HCT116 (cell line): ENCODE data around the gene UCK1. TPM values are rescaled to one million over a fixed set of nuclear protein-coding genes. Genes with fewer than 3 reads are reported as not detected.

ENCODE experiments used
- ATAC-seq: fragments of 200-7000 bp; cut with Tn5 transposase; 2 replicates; pipeline ENCODE4 v1.9.1; 2020; ENCODE audit warnings: mild to moderate bottlenecking, moderate library complexity
- BruUV-seq: library from RNA; stranded (reverse); fragments of 400-500 nt; replicated peaks from 2 replicates; lab custom pipeline; 2021; lab: Mats Ljungman, UMichigan
- CTCF ChIA-PET: fragments of 300-600 bp; sonication (Branson Sonifier 250); formaldehyde crosslinking; loops from one replicate; lab custom pipeline; 2021; ENCODE audit warnings: antibody characterized with exemption; lab: Charles Lee
- POLR2A ChIA-PET: fragments of 300-600, 350-600 bp; sonication (Branson Sonifier 250); formaldehyde crosslinking; loops from one replicate; lab custom pipeline; 2021; ENCODE audit warnings: antibody characterized with exemption; lab: Charles Lee
- RAD21 ChIA-PET, 2 experiments: fragments of 300-600 bp; sonication (Branson Sonifier 250); formaldehyde crosslinking; loops; one replicate each; lab custom pipeline; 2023; ENCODE audit warnings: low total read pairs in 2 of 2; ENCODE audit not compliant: uncharacterized antibody in 2 of 2, unreplicated experiment in 2 of 2, low non-redundant PET in 1 of 2; lab: Charles Lee
- DNase-seq: peaks from one replicate; pipeline ENCODE4 v3.0.0-alpha.2; 2010; ENCODE audit warnings: low read depth, low spot score
- H2AFZ ChIP-seq: fragments of 200-600 bp; shearing (Covaris generic), sonication (generic); 2 replicates; pipeline ENCODE4 v1.6.1; 2017; ENCODE audit warnings: low read depth, mixed run types, mixed read lengths, antibody characterized with exemption, low read length; ENCODE audit not compliant: poor library complexity, severe bottlenecking
- H3K27ac ChIP-seq: 2 replicates; pipeline ENCODE4 v1.5.1; 2012; ENCODE audit warnings: low read depth, low read length
- H3K27me3 ChIP-seq: fragments of 200-600 bp; sonication (generic); 2 replicates; pipeline ENCODE4 v1.6.1; 2016; ENCODE audit warnings: mixed run types, low read length, mixed read lengths; ENCODE audit not compliant: insufficient read depth
- H3K36me3 ChIP-seq, 2 experiments: fragments of 200-500 bp in 1 of 2; fragments of 200-600 bp in 1 of 2; sonication (Bioruptor generic) in 1 of 2; sonication (generic) in 1 of 2; 2 replicates each; pipeline versions ENCODE4 v1.5.1 to v1.6.1; 2014 to 2016; ENCODE audit warnings: low read length in 2 of 2, inconsistent platforms in 1 of 2, mixed read lengths in 1 of 2, mixed run types in 1 of 2; ENCODE audit not compliant: insufficient read depth in 2 of 2, control insufficient read depth in 1 of 2
- H3K4me1 ChIP-seq, 2 experiments: fragments of 200-600 bp in 1 of 2; sonication (generic) in 1 of 2; 2 replicates each; pipeline versions ENCODE4 v1.5.1 to v1.6.1; 2012 to 2017; ENCODE audit warnings: low read length in 2 of 2, inconsistent platforms in 1 of 2, mild to moderate bottlenecking in 1 of 2, mixed read lengths in 1 of 2, mixed run types in 1 of 2, moderate library complexity in 1 of 2; ENCODE audit not compliant: insufficient read depth in 2 of 2, control insufficient read depth in 1 of 2
- H3K4me2 ChIP-seq: fragments of 200-600 bp; sonication (generic); 2 replicates; pipeline ENCODE4 v1.6.1; 2017; ENCODE audit warnings: mixed run types, low read length, mixed read lengths
- H3K4me3 ChIP-seq, 2 experiments: fragments of 200-600 bp in 1 of 2; sonication (generic) in 1 of 2; replicated peaks in 1 of 2; 2 replicates each; pipeline ENCODE4 v1.5.1; 2011 to 2016; ENCODE audit warnings: low read length in 2 of 2, control low read depth in 1 of 2, low read depth in 1 of 2, mild to moderate bottlenecking in 1 of 2, mixed read lengths in 1 of 2, mixed run types in 1 of 2
- H3K79me2 ChIP-seq: fragments of 200-600 bp; sonication (generic); 2 replicates; pipeline ENCODE4 v1.6.1; 2017; ENCODE audit warnings: mild to moderate bottlenecking, mixed run types, low read length, moderate library complexity, mixed read lengths; ENCODE audit not compliant: insufficient read depth
- H3K9ac ChIP-seq: fragments of 200-600 bp; sonication (generic); 2 replicates; pipeline ENCODE4 v1.6.1; 2016; ENCODE audit warnings: low read length, mixed read lengths
- H3K9me2 ChIP-seq: fragments of 200-600 bp; sonication (generic), shearing (Covaris generic); 2 replicates; pipeline ENCODE4 v1.6.1; 2017; ENCODE audit warnings: mixed run types, mild to moderate bottlenecking, moderate library complexity; ENCODE audit not compliant: insufficient read depth
- H3K9me3 ChIP-seq, 2 experiments: fragments of 200-500 bp in 1 of 2; fragments of 200-600 bp in 1 of 2; sonication (Bioruptor generic) in 1 of 2; sonication (generic) in 1 of 2; 2 replicates each; pipeline ENCODE4 v1.6.1; 2014 to 2017; ENCODE audit warnings: low read length in 2 of 2, mixed read lengths in 2 of 2, inconsistent platforms in 1 of 2, low read depth in 1 of 2, mild to moderate bottlenecking in 1 of 2, mixed run types in 1 of 2, moderate library complexity in 1 of 2; ENCODE audit not compliant: control insufficient read depth in 1 of 2, insufficient read depth in 1 of 2
- H4K20me1 ChIP-seq: fragments of 200-600 bp; sonication (generic), shearing (Covaris generic); 2 replicates; pipeline ENCODE4 v1.6.1; 2017; ENCODE audit warnings: mixed run types, mild to moderate bottlenecking, moderate library complexity; ENCODE audit not compliant: insufficient read depth
- SP1 ChIP-seq: IDR thresholded peaks from 2 replicates; pipeline ENCODE4 v1.6.1; 2012; ENCODE audit warnings: low read depth
- TCF7L2 ChIP-seq: IDR thresholded peaks from 2 replicates; pipeline ENCODE4 v1.7.0; 2011; ENCODE audit warnings: borderline replicate concordance, inconsistent platforms; ENCODE audit not compliant: insufficient read depth, insufficient read length; ENCODE audit errors: extremely low read depth
- intact Hi-C: fragments of 100-400 bp; cut with micrococcal nuclease; formaldehyde crosslinking; loops from 2 replicates; pipeline ENCODE4 v1.10.0; 2022
- total RNA-seq: library from RNA; stranded (reverse); gene quantifications from one replicate; pipeline ENCODE4 v1.2.1, GENCODE V29; 2021; ENCODE audit not compliant: unreplicated experiment
- TF ChIP-seq, protein P1 (sequence below): IDR thresholded peaks from 2 replicates; pipeline ENCODE4 v1.6.1; 2012; ENCODE audit warnings: low read depth
- TF ChIP-seq, protein P2 (sequence below): IDR thresholded peaks from 2 replicates; pipeline ENCODE4 v1.6.1; 2012

The UCK1 gene
- total RNA-seq, 1 experiment from 2014 or later: 17.5 TPM

DNA sequence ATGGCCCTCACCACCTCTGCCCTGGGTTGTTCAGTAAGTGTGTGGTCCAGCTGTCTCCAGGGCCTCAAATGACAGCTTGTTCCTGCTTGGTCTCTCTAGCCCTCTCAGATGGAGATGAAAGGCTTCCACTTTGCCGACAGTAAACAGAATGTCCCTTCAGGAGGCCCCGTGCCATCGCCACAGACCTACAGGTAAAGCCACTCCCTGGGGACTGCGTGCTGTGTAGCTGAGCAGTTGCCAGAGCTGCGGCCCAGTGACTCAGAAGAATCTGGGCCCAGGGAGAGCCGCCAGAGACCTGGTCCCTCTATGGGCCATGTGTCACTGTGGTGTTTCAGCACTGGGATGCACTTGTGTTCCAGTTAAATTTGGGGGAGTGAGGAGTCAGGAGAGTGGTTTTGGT, 39.0 kb downstream of the UCK1 start:
- POLR2A ChIA-PET: no interaction called here

More for the DNA sequence above, 39.0 kb downstream of the UCK1 start:
- H3K27ac ChIP-seq: no peak overlapping the region
- no peaks in the 10 kb centered on the region for H3K9me2 ChIP-seq
- H3K9me3 ChIP-seq: no peaks in the 10 kb centered on the region
- no peaks in the 10 kb centered on the region for H3K79me2 ChIP-seq
- peaks cover 74 to 81% of the 10 kb centered on the region in 2 experiments for H3K36me3 ChIP-seq
- H3K4me2 ChIP-seq: no peak overlapping the region
- ChIA-PET CTCF (no interaction called here), RAD21 (no interaction called here)
- no TSS peak for BruUV-seq
- no peaks in the 10 kb centered on the region for H3K27me3 ChIP-seq
- no peak overlapping the region for H3K9ac ChIP-seq
- H3K4me3 ChIP-seq: no peak overlapping the region
- H2AFZ ChIP-seq: no peak overlapping the region
- no peak for ATAC-seq
- TF ChIP-seq, protein P1, sequence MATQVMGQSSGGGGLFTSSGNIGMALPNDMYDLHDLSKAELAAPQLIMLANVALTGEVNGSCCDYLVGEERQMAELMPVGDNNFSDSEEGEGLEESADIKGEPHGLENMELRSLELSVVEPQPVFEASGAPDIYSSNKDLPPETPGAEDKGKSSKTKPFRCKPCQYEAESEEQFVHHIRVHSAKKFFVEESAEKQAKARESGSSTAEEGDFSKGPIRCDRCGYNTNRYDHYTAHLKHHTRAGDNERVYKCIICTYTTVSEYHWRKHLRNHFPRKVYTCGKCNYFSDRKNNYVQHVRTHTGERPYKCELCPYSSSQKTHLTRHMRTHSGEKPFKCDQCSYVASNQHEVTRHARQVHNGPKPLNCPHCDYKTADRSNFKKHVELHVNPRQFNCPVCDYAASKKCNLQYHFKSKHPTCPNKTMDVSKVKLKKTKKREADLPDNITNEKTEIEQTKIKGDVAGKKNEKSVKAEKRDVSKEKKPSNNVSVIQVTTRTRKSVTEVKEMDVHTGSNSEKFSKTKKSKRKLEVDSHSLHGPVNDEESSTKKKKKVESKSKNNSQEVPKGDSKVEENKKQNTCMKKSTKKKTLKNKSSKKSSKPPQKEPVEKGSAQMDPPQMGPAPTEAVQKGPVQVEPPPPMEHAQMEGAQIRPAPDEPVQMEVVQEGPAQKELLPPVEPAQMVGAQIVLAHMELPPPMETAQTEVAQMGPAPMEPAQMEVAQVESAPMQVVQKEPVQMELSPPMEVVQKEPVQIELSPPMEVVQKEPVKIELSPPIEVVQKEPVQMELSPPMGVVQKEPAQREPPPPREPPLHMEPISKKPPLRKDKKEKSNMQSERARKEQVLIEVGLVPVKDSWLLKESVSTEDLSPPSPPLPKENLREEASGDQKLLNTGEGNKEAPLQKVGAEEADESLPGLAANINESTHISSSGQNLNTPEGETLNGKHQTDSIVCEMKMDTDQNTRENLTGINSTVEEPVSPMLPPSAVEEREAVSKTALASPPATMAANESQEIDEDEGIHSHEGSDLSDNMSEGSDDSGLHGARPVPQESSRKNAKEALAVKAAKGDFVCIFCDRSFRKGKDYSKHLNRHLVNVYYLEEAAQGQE: no peak
- TF ChIP-seq TCF7L2 (no peak), SP1 (no peak)
- TF ChIP-seq, protein P2, sequence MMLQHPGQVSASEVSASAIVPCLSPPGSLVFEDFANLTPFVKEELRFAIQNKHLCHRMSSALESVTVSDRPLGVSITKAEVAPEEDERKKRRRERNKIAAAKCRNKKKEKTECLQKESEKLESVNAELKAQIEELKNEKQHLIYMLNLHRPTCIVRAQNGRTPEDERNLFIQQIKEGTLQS: no peak
- no peaks in the 10 kb centered on the region for H4K20me1 ChIP-seq
- DNase-seq: no peak
- intact Hi-C loops: no loop called here
- H3K4me1 ChIP-seq: no peaks in the 10 kb centered on the region
